Endothelial cell (in vitro differentiated cells): ENCODE measurements around the gene NOL9. TPM values are rescaled to one million over a fixed set of nuclear protein-coding genes. Genes with fewer than 3 reads are reported as not detected.

Experiments used
- DNase-seq: peaks from one replicate; pipeline ENCODE4 v3.0.0; 2021; ENCODE audit warnings: low spot score
- H3K27ac Mint-ChIP-seq: one replicate; pipeline ENCODE4 v1.8.0; 2021; ENCODE audit warnings: mixed read lengths, inconsistent platforms; ENCODE audit not compliant: unreplicated experiment
- H3K27me3 Mint-ChIP-seq: one replicate; pipeline ENCODE4 v1.8.0; 2021; ENCODE audit warnings: mild to moderate bottlenecking, moderate library complexity, mixed read lengths, inconsistent platforms; ENCODE audit not compliant: unreplicated experiment
- H3K36me3 Mint-ChIP-seq: one replicate; pipeline ENCODE4 v1.8.0; 2021; ENCODE audit warnings: mild to moderate bottlenecking, low read depth, mixed read lengths, inconsistent platforms; ENCODE audit not compliant: unreplicated experiment
- H3K4me1 Mint-ChIP-seq: one replicate; pipeline ENCODE4 v1.8.0; 2021; ENCODE audit warnings: mild to moderate bottlenecking, mixed read lengths, inconsistent platforms; ENCODE audit not compliant: unreplicated experiment
- H3K4me3 Mint-ChIP-seq: one replicate; pipeline ENCODE4 v1.8.0; 2021; ENCODE audit warnings: mild to moderate bottlenecking, mixed read lengths, inconsistent platforms; ENCODE audit not compliant: unreplicated experiment
- H3K9me3 Mint-ChIP-seq: one replicate; pipeline ENCODE4 v1.8.0; 2021; ENCODE audit warnings: mixed read lengths, inconsistent platforms; ENCODE audit not compliant: unreplicated experiment
- CTCF ChIP-seq: fragments of 200-600 bp; sonication (generic); IDR thresholded peaks from one replicate; pipeline ENCODE4 v1.5.0; 2021; ENCODE audit warnings: antibody characterized with exemption; ENCODE audit not compliant: unreplicated experiment
- total RNA-seq: library from RNA; stranded (reverse); fragmentation: NEBNext Ultra II Directional; extraction: Animal tissue kit (Norgen Biotek cat#: 25700); gene quantifications from one replicate; pipeline ENCODE4 v1.2.1, GENCODE V29; 2021; ENCODE audit not compliant: unreplicated experiment

NOL9 gene
- total RNA-seq, 1 donor from 2014 or later: 26.9 TPM

- H3K27me3 Mint-ChIP-seq: peaks cover 7% of the 10 kb centered on the region
- no peak for DNase-seq
- H3K9me3 Mint-ChIP-seq: no peaks in the 10 kb centered on the region
- H3K36me3 Mint-ChIP-seq: peaks cover 6% of the 10 kb centered on the region
- H3K27ac Mint-ChIP-seq: no peak overlapping the region
- TF ChIP-seq CTCF: no peak
- peaks cover 7% of the 10 kb centered on the region for H3K4me1 Mint-ChIP-seq
- no peak overlapping the region for H3K4me3 Mint-ChIP-seq
These were observed 42.8 kb upstream of the NOL9 start for GRCh38 chr1:6596886-6597776.

- Mint-ChIP-seq H3K27me3 (peaks cover 4% of the 10 kb centered on the region), H3K36me3 (peaks cover 6% of the 10 kb centered on the region), H3K27ac (no peak overlapping the region), H3K9me3 (no peaks in the 10 kb centered on the region), H3K4me1 (peaks cover 7% of the 10 kb centered on the region), H3K4me3 (peak overlapping the region; percentile 31)
- TF ChIP-seq CTCF: no peak
- DNase-seq: no peak
These were observed 42.0 kb upstream of the NOL9 start for GRCh38 chr1:6596351-6596750.

- Mint-ChIP-seq H3K36me3 (peaks cover 6% of the 10 kb centered on the region), H3K27ac (no peak overlapping the region), H3K9me3 (no peaks in the 10 kb centered on the region), H3K27me3 (peaks cover 3% of the 10 kb centered on the region), H3K4me3 (no peak overlapping the region), H3K4me1 (peaks cover 2% of the 10 kb centered on the region)
- TF ChIP-seq CTCF: no peak
- no peak for DNase-seq
These were observed 40.8 kb upstream of the NOL9 start for GRCh38 chr1:6594977-6595740.

GRCh38 chr1:6593810-6594209 is 39.5 kb upstream of the NOL9 start:
- no peak for DNase-seq
- Mint-ChIP-seq H3K9me3 (no peaks in the 10 kb centered on the region), H3K4me1 (no peaks in the 10 kb centered on the region), H3K4me3 (peak overlapping the region; percentile 40), H3K27me3 (peaks cover 7% of the 10 kb centered on the region), H3K27ac (no peak overlapping the region), H3K36me3 (peaks cover 6% of the 10 kb centered on the region)
- no peak for TF ChIP-seq CTCF
